ENCODE data around the gene ATF3. TPM values are rescaled to one million over a fixed set of nuclear protein-coding genes. Genes with fewer than 3 reads are reported as not detected.

The ATF3 gene
- total and polyA plus RNA-seq, 11 donors = 4.6 to 74.5 (median 17.8) TPM

DNA sequence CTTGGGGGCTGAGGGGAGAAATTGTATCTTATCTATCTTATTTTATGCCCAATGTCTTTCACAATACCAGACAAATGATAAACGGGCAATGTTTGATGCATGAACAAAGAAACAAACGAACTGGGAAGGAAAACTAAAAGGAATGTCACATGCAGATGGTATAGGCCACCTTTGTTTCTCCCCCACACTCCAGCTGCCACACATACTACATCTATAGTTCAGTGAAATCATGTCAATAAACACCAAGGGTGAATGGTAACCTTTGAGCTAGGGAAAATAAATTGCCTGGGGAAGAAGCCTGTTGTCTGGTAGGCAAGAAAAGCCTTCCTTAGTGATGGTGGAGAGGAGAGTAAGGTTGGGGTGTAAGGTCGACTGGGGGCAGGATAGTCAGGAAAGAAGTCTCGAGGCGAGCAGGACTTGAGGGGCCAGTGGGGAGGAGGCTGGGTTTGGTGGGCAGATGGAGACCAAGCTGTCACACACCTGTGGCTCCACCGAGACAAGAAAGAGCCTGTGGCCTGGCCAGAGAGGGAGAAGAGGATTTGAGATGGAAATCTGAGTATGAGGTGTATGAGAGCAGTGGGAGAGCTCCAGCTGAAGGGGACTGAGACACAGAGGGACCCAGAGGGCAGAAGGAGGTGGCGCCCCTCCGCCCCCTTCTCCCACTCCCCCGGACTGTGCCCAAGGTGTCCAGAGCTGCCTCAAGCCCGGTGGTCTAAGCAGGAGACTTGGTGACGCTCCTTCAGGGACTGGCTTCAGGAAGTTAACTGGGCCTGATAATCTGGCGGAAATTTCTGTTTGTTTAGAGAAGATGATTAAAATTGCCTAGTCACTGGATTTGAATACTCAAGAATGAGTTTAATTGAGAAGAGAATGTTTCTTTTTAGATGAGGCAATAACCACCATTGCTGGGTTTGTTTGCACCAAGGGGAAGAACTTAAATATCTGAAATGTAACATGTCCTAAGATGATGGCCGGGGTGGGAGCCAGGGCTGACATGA, 37.3 kb downstream of the ATF3 start:
- H3K36me3 ChIP-seq = no peaks in the 10 kb centered on the region
- H3K4me3 ChIP-seq = no peak overlapping the region
- peaks cover 0 to 28% (median 0%) of the 10 kb centered on the region in 12 donors for H3K4me1 ChIP-seq
- no peak overlapping the region for H3K27ac ChIP-seq
- H3K9me3 ChIP-seq = peaks cover 0 to 2% (median 0%) of the 10 kb centered on the region in 12 donors
- 87 to 88% (median 87%) methylated on average over 13 of the region's 13 CpGs for WGBS, 4 donors
- intact Hi-C loops (cut with DNase I) = no loop called here
- H3K27me3 ChIP-seq = no peaks in the 10 kb centered on the region
- TF ChIP-seq POLR2A (IDR thresholded peaks at IDR 0.05) = no peak
- TF ChIP-seq, protein P1, sequence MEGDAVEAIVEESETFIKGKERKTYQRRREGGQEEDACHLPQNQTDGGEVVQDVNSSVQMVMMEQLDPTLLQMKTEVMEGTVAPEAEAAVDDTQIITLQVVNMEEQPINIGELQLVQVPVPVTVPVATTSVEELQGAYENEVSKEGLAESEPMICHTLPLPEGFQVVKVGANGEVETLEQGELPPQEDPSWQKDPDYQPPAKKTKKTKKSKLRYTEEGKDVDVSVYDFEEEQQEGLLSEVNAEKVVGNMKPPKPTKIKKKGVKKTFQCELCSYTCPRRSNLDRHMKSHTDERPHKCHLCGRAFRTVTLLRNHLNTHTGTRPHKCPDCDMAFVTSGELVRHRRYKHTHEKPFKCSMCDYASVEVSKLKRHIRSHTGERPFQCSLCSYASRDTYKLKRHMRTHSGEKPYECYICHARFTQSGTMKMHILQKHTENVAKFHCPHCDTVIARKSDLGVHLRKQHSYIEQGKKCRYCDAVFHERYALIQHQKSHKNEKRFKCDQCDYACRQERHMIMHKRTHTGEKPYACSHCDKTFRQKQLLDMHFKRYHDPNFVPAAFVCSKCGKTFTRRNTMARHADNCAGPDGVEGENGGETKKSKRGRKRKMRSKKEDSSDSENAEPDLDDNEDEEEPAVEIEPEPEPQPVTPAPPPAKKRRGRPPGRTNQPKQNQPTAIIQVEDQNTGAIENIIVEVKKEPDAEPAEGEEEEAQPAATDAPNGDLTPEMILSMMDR (IDR thresholded peaks at IDR 0.05) = no peak
- ATAC-seq (no peak), DNase-seq (no peak)

DNA sequence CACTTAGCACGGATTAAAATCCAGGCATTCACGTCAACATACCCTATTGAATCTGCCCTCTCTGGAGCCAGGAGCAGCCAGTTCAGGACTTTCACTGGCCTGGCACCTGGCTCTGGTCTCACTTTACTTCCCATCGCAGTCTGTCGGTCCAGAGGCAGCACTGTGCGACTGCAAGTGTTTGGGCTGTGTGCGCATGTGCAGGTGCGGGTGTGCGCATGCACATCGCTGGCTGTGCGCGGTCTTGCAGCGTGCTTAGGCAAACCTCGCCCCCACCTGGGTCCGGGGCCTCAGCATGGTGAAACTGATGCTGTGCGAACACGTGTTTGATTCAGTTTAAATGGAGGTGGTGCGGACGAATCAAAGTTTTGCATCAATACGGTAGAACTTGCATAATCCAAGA, 38.0 kb downstream of the ATF3 start:
- DNase-seq = no peak
- H3K27ac ChIP-seq = no peak overlapping the region
- no peaks in the 10 kb centered on the region for H3K36me3 ChIP-seq
- no peak overlapping the region for H3K4me3 ChIP-seq
- no peaks in the 10 kb centered on the region for H3K9me3 ChIP-seq
- WGBS, 4 donors = 87 to 98% (median 91%) methylated on average over 19 of the region's 19 CpGs
- peaks cover 0 to 28% (median 3%) of the 10 kb centered on the region in 12 donors for H3K4me1 ChIP-seq
- TF ChIP-seq, protein P1 (IDR thresholded peaks at IDR 0.05) = no peak
- TF ChIP-seq POLR2A (IDR thresholded peaks at IDR 0.05) = no peak
- ATAC-seq = peak in 2 of 4 donors; percentile 43 to 50
- intact Hi-C loops (cut with DNase I) = no loop called here
- H3K27me3 ChIP-seq = no peaks in the 10 kb centered on the region

DNA sequence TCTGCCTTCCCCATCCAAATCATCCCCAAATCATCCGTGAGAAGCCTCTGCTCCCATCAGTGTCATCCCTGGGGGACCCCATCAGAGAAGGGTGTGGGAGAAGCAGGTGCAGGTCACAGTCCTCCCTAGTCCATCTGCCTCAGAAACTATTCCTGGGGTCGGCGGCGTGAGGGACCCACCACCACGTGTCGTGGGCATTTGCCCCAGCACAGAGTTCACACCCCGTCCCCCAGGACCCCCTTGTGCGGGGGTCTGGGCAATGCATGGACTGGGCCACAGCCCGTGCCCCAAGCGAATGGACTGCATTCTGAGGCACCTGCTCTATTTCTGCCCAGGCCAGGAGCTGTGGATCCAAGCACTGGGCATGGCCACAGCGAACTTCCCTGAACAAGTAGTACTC, 38.4 kb downstream of the ATF3 start:
- TF ChIP-seq, protein P1 (IDR thresholded peaks at IDR 0.05) = no peak
- no peak for TF ChIP-seq POLR2A (IDR thresholded peaks at IDR 0.05)
- Histone ChIP-seq H3K4me3 (no peak overlapping the region), H3K27ac (no peak overlapping the region), H3K4me1 (peaks cover 0 to 28% (median 3%) of the 10 kb centered on the region in 12 donors), H3K27me3 (no peaks in the 10 kb centered on the region), H3K9me3 (no peaks in the 10 kb centered on the region), H3K36me3 (no peaks in the 10 kb centered on the region)
- intact Hi-C loops (cut with DNase I) = no loop called here
- no peak for ATAC-seq
- DNase-seq = no peak
- 91 to 95% (median 93%) methylated on average over 7 to 11 of the region's 11 CpGs for WGBS, 4 donors

DNA sequence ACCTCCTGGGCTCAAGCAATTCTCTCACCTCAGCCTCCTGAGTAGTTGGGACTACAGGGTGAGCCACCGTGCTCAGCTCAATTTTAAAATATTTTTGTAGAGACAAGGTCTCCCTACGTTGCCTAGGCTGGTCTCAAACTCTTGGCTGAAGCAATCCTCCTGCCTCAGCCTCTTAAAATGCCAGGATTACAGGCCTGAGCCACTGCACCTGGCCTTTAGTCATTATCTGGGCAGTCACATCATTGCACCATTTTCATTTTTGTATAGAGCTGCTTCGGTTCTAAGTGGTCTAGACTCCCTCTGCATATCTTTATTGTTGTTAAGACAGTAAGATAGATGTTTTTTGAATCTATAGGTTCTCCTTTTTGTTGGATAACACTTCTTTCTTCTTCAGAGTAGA, 39.9 kb downstream of the ATF3 start:
- no peak for TF ChIP-seq POLR2A (IDR thresholded peaks at IDR 0.05)
- TF ChIP-seq, protein P1 (IDR thresholded peaks at IDR 0.05) = no peak
- 80 to 85% (median 81%) methylated on average over 3 of the region's 3 CpGs for WGBS, 4 donors
- no peak overlapping the region for H3K4me3 ChIP-seq
- intact Hi-C loops (cut with DNase I) = no loop called here
- DNase-seq (no peak), ATAC-seq (no peak)
- no peaks in the 10 kb centered on the region for H3K9me3 ChIP-seq
- no peak overlapping the region for H3K27ac ChIP-seq
- H3K4me1 ChIP-seq = peaks cover 0 to 28% (median 3%) of the 10 kb centered on the region in 12 donors
- no peaks in the 10 kb centered on the region for H3K36me3 ChIP-seq
- H3K27me3 ChIP-seq = no peaks in the 10 kb centered on the region
